Activated CD4-positive, alpha-beta T cell treated with anti-CD3 and anti-CD28 coated beads, Interleukin-2, amount 50 U/mL, for 1 hour (primary cell): ENCODE results near the gene KRTAP12-1.

Experiments
- DNase-seq: peaks from one replicate; pipeline ENCODE4 v3.0.0-alpha.2; 2020

The KRTAP12-1 gene

DNA sequence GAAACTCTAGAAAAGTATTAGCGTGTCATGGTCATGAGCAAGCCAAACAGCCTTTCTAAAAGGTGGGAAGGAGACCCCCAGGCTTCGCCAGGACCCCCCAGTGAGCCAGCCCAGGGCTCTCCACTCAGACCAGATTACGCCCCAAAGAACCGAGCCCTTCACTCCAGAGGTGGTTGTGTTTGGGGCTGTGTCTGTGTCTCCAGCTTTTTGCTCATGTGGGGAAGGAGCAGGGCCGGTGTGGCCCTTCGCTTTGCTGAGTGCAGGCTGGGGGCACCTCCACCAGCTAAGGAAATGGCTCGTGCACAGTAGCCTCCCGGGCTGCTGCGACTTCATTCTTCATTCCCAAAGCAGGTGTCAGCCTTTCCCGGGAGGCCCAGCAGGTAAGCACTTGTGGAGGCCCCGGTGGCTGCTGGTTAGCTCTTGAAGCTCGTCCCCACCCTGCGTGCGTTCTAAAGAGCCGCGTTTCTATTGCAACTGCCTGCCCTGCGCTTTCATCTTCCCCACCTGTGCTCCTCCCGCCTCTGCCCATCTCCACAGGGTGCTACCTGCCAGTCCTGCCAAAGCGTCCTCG is 28.9 kb upstream of the KRTAP12-1 start:
- no peak for DNase-seq

DNA sequence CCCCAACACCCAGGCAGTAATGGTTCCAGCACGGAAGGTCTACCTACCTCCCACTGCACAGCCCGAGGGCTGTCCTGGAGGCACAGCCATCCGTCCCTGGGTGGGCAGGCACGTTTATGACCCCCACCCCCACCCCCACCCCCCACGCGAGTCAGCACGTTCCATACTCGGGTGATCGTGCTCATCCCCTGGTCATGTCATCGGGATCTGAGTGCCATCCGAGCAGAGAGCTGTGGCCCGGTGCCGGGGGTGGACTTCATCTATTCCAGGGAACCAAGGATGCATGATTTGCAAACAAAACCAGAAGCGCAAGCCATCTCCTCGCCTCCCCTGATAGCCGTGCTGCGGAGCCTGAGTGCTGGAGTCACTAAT is 28.3 kb upstream of the KRTAP12-1 start:
- no peak for DNase-seq

DNA sequence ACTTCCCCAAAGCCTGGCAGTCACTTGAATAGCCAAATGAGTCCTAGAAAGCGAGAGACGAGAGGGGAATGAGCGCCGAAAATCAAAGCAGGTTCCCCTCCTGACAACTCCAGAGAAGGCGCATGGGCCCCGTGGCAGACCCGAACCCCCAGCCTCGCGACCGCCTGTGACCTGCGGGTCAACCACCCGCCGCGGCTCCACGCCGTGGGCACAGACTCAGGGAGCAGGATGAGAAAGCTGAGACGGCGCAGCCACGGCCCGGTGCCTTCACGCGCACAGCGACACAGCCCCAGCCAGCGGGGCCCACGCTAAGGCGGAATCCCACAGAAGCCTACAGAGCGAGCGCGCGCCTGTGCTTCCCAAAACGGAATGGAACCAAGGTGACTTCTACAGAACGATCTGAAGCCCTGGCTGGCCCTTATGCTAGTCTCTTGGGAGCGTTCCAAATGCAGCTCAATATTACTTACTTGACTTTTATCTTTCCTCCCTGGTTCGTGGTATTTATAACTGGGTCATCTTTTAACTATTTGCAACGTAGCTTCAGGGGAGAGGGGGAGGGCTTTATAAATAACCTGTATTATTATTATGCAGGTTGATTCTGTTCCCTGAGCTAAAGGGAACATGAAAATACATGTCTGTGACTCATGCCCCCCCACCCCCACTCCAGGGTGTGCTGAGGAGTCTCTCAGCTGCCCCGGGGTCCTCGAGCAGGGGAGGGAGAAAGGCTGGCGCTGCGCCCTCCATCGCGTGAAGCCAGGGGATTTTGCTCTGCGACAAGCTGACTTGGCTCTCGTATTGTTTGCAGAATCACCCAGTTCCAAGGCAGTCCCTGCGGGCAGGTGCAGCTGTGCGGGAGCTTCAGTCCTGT is 27.7 kb upstream of the KRTAP12-1 start:
- DNase-seq, result no peak

DNA sequence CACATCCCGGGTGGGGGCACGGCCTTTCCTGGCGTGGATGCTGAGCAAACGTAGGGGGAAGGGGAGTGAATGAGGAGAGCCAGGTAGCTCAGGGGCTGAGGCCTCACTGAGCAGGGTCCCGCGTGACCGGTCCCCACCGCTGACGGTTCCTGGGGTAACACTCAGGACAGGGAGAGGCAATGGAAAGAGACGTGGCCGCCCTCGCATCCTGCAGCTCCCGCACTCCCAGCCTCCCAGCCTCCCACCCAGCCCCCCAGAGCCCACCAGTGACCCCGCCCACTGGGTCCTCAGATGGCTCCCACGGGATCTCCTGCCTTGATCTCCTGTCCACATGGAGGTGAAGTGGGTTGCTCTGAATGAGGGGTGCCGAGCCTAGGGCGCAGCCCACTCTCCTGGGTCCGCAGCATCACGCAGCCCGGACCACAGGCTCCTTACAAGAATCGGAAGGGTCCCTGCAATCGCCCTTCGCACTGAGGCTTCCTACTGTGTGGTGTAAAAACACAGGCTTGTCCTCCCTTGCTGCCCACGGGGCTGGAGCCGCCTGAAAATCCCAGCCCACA is 27.0 kb upstream of the KRTAP12-1 start:
- no peak for DNase-seq

DNA sequence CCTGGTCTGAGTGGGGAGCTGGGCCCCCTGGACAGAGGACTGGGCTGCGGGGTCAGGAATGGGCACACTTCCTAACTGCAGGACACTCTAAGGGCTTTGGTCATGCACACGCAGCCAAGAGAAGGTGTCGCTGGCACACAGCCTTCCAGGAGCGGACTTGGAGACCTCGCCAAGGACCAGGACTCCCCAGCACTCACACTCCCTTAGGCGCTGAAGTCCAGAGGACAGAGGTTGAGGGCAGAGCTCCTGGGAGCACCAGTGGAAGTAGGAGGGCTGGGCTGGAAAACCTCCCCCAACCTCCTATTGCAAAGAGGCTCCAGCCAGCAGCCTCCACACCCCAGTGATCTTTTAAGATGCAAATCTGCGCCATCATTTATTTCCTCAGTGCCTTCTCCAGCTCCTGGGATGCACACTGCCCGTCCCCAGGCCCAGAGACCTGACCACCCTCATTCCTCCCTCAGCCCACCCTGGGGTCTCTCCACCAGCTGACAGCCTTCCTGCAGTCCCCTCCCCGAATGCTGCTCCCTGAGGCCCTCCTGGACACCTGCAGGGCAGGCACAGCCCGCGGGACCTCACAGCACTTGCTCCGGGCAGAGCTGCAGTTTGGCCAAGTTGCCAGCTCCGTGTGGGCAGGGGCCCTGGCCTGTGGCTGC is 26.4 kb upstream of the KRTAP12-1 start:
- no peak for DNase-seq

DNA sequence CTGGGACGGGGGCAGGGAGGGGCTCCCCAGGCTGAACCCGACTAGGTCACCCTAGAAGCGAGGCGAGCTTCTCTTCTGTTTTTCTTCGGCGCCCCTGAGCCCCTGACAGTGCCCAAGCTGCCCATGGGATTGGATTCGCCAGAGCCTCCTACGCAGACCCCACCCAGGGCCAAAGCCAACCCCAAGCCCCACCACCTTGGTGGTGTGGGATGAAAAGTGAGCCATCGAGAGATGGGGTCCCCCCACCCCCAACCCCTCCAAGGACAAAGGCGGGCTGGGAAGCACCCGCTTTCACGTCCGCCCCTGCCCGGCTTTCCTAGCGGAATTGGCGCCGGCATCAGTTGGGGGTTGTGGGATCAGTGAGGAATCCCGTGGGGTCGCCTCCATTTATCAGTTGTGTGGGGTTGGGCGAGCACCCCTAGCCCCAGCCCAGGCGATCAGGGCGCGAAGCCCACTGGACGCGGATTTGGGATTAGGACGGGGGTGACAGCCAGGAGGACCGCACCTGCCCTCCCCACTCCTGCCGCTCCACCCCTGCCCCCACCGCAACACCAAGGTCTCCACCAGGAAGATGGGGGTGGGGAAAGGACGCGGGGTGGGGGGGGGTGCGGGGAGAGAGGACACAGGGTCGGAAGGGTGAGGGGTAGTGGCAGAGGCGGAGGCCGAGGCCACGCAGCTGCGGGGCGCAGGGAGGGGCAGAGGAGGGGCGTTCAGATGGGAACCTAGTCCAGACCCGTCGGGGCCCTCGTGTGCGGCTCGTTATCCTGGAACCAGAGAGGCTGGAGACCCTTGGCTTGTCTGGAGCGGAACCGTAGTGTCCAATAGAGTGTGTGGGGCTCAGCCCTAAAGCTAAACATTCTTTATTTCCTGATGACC is 25.0 kb upstream of the KRTAP12-1 start:
- DNase-seq, result no peak

DNA sequence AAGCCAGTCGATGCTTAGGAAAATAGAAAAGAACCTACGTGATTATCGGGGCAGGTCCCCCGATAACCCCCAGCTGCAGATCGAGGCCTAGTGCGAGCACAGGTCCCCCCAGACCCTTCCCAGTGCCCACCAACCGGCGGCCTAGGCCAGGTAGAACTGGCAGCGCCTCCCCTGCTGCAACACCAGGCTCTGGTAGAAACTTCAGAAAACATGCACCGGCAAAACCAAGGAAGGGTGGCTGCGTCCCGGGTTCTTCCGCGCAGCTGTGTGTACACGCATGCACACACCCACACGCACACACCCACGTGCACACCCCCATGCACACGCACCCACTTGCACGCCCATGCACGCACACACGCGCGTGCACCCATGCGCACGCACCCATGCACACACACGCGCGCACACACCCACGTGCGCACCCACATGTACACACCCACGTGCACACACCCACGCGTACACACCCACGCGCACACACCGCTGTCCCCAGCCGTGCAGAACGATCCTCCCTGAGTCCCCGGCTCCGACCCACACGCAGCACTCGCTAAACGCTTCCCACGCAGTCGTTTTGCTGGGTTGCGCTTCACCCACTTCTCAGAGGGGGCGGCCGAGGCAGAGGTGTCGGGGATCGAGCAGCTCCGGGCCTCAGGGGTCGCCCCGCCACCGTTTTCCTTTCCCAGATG is 24.2 kb upstream of the KRTAP12-1 start:
- DNase-seq, result no peak

DNA sequence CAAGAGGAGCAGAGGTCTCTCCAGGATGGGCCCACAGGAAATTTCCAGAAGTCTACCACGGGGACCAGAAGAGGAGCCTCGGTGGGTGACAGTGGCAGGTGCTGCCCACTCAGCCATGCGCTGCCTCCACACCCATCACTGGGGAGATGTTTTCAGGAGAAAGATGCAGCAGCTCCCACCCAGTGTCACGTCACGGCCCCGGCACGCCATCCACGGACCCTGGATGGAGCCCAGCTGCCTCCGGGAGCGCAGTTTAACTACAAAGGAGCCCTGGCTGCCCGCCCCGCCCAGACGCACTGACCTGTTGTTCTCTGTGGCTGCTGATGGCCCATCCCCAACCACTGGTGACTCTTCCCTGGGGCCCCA is 22.7 kb upstream of the KRTAP12-1 start:
- no peak for DNase-seq

DNA sequence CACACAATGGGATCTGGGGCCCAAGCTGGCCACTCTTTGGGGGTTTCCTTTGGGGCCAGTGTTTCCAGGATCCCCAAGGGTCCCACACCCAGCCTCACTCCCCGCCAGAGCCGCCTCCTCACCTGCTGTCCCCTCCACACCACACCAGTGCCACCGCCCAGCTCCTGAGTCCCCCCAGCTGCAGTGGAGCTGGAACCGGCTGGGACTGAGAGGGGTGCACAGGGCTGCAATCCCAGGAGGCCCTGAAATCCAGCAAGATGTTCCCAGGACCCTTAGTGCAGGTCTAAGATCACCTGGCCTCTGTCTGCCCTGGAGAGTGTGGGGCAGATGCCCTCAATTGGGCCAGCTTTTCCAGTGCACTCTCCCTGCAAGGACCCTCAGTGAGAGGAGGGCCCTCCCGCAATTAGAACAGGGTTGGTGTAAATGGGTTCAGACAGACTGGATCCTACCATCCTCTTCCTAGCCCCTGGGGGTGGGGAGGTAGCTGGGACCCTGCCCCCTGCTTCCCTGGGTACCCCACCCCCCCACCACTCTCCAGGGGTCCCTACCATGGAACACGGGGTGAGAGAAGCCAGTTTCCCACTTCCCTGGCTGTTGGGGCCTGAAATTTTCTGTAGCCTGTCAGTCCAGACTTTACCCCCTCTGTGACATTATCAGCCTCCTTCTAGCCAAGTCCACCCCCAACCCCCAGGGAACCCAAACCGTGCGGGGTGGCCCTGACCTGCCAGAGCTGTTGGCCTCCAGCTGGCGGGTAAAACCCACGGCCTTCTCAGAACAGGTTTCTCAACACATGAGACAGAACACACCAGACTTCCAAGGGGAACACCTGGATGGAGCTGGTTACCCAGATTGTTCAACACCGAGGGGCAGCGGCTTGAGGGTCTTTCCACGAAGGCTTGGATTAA is 22.0 kb upstream of the KRTAP12-1 start:
- no peak for DNase-seq

DNA sequence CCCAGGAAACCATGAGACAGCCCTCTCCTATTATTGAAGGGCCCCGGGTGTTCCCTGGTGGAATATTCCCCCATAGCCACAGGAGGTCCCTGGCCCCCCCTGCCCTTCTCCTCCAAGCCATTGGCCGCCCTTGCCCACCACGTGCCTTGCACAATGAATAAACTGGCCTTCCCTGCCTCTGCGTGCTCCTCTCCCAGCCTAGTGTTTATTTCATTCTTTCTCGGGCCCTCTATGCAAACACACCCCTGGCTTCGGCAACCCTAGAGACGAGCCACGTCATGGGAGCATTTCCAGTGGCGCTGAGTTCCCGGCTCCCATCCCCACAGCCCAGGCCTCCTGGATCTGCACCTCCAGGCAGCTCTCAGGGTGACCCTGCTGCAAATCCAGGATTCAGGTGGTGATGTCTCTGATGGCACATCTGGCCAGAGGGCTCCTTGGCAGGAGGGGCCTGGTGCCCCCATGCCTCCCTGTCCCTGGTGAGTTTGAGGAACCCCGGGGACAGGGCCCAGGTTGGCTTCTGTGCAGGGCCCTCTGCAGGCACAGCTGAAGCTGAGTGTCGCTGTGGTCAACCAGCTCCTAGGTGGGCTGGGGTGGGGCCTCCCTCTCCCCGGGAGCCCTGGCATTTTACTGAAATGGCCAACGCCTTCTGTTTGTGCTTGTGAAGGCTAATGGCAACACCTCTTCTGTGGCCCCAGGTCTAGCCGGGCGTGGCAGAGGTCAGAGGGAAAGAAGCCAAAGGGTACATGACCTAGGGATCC is 21.2 kb upstream of the KRTAP12-1 start:
- DNase-seq, result no peak

DNA sequence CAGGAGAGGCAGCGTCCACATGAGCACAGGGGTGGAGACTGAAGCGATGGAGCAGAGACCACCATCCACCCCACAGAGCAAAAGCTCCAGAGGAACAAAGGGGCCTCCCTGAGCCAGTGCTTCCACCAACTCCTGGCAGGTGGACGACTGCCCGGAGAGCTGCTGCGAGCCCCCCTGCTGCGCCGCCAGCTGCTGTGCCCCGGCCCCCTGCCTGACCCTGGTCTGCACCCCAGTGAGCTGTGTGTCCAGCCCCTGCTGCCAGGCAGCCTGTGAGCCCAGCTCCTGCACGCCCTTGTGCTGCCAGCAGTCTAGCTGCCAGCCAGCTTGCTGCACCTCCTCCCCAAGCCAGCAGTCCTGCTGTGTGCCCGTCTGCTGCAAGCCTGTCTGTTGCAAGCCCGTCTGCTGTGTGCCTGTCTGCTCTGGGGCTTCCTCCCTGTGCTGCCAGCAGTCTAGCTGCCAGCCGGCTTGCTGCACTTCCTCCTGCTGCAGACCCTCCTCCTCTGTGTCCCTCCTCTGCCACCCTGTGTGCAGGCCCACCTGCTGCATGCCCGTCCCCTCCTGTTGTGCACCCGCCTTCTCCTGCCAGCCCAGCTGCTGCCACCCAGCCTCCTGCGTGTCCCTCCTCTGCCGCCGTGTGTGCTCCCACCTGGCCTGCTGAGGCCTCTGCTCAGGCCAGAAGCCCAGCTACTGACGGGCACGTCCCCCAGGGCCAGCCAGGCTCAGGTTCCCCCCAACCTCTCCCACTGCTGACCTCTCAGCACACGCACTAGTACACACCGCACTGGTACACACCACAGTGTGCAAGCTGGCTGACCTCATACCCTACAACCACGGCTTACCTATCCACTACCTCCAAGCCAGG is 20.4 kb upstream of the KRTAP12-1 start:
- DNase-seq, result no peak

DNA sequence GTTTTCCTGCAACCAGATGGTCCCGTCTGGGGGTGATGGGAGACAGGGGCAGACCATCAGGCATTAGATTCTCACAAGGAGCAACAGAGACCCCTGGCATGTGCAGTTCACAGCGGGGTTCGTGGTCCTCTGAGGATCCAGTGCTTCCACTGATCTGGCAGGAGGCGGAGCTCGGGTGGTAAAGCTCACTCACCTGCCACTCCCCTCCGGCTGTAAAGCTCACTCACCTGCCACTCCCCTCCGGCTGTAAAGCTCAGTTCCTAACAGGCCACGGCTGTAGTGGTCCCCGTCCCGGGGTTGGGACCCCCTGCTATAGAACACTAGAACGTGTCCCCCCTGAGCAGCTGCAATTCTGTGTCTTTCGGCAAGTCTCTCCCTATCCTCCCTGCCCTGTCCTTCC is 19.6 kb upstream of the KRTAP12-1 start:
- DNase-seq, result no peak

DNA sequence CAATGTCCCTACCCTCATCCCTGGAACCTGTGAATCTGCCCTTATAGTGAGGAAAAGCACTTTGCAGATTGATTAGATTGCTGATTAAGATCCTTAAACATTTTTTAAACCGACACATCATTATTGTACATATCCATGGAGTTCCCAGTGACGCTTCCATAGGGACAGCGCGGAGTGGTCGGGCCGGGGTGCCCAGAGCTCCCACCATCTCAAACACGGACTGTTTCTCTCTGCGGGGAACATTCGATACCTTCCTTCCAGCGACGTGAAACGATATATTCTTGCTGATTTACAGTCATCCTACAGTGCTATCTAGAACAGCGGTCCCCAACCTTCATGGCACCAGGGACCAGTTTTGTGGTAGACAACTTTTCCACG is 19.0 kb upstream of the KRTAP12-1 start:
- DNase-seq, result no peak

DNA sequence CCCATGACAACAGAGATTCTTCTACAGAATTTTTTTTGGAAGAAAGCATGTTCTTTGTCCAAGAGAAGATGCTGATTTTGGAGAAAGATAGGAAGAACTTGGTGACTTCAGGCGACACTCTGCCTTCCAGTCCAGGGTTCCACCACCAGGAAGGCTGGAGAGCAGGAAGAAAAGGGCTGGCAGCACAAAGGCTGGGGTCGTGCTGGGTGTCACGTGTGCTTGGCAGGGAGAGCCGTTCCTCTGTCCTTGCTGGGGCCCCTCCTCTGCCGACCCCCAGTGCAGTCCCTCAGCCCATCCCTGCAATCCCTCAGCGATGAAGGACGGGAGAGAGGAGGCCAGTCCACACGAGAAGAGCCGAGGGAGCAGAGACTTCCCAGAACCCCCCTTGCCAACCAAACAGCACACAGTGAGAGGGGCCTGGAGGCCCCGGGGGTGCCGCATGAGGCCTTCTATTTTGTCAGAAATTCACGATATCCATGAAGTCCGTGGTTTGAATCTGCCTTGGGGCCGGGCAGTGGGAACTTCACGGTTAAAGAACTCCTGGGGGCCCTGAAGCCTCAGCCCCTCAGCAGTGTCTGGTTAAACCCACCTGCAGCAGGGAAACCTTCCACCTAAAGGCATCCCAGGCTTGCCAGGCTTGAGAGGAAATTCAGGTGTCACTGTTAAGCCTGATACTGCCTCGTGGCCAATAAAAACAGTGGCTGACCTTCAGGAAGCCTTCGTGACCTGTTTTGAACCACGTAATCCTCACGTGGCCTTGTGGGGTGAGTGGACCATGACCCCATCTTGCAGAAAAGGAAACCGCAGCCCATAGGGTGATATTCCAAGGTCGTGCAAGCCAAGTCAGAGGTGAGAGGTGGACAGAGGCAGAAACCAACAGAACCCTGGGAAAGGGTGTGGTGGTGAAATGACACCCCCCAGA is 18.4 kb upstream of the KRTAP12-1 start:
- DNase-seq, result no peak

DNA sequence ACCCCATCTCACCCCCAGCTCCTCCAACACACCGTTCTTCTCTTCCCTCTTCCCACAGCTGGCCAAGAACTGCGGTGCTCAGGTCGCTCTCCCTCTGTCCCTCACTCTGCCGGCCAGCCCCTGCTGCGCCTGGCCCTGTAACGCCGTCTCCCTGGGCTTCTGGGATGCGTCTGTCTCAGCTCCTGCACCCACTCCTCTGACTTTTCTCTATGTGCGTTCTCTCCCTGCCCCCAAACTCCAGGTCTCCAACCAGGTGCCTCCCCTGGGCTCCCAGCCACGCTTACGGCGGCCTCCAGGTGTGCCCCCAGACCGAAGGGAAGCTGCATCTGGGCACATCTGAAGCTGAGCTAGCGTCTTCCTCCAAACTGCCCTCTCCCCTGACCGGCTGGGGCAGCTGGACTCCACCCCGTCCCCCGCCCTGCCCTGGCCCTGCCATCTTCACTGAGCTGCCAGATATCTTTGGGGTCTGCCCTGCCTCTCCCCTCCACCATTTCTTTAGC is 17.6 kb upstream of the KRTAP12-1 start:
- no peak for DNase-seq

DNA sequence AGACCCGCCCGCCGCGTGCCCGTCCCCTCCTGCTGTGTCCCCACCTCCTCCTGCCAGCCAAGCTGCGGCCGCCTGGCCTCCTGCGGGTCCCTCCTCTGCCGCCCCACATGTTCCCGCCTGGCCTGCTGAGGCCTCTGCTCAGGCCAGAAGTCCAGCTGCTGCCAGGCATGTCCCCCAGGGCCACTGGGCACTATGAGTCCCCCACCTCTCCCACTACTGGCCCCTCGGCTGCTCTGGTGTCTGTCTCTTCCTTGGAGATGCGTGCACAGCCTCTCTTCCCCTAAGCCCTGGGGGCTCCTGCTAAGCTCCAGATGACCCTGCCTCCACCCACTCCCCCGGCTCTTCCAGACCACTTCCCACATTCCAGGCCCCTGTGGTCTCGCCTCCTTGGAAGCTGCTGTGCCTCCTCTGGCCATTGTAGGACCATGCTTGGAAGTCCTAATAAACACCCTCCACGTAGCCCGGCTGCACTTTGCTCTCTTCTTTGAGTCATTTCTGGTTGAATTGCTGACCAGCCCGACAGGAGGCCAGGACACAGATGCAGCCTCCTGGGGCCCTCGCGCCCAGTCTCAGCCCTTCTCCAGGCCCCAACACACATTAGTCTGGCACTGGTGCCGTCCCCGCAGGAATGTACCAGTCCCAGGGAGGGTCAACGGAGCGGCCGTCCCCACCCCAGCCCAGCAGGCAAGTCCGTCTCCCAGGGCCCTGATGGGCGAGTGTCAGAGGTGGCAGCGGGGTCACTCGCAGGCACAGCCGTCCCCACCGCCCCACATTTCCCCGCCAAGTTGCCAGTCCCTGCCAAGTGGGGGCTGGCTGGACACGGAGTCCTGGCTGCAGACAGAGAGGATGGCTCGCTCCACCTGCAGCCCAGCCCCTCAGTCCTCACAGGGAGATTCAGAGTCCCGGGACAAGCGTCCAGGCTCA is 16.1 kb upstream of the KRTAP12-1 start:
- DNase-seq, result no peak
